Measurements from ENCODE around the gene ALDH1L1. TPM values are rescaled to one million over a fixed set of nuclear protein-coding genes. Genes with fewer than 3 reads are reported as not detected.

Gene ALDH1L1
- total RNA-seq, 2 donors from 2014 or later: 0.24 to 0.26 TPM

- H3K9me3 Mint-ChIP-seq: no peaks in the 10 kb centered on the region
- no peaks in the 10 kb centered on the region for H3K4me1 Mint-ChIP-seq
- H3K27ac Mint-ChIP-seq: no peak overlapping the region
- H3K27me3 Mint-ChIP-seq: peaks cover 10% of the 10 kb centered on the region
- no peak for ATAC-seq (replicated peaks)
- no peaks in the 10 kb centered on the region for H3K36me3 Mint-ChIP-seq (ENCODE audit: low read depth)
- H3K4me3 Mint-ChIP-seq: no peak overlapping the region
These were observed 63.9 kb downstream of the ALDH1L1 start for GRCh38 chr3:126116526-126116925.

- Mint-ChIP-seq H3K4me3 (no peak overlapping the region), H3K27me3 (peaks cover 10% of the 10 kb centered on the region), H3K36me3 (ENCODE audit: low read depth) (no peaks in the 10 kb centered on the region), H3K4me1 (no peaks in the 10 kb centered on the region), H3K27ac (no peak overlapping the region), H3K9me3 (no peaks in the 10 kb centered on the region)
- no peak for ATAC-seq (replicated peaks)
These were observed 65.7 kb downstream of the ALDH1L1 start for GRCh38 chr3:126114443-126115386.

- Mint-ChIP-seq H3K36me3 (ENCODE audit: low read depth) (no peaks in the 10 kb centered on the region), H3K4me1 (no peaks in the 10 kb centered on the region), H3K27me3 (peaks cover 3% of the 10 kb centered on the region), H3K27ac (no peak overlapping the region), H3K9me3 (no peaks in the 10 kb centered on the region), H3K4me3 (no peak overlapping the region)
- ATAC-seq (replicated peaks): peak; percentile 31
These were observed 66.5 kb downstream of the ALDH1L1 start for GRCh38 chr3:126113733-126114442.

DNA sequence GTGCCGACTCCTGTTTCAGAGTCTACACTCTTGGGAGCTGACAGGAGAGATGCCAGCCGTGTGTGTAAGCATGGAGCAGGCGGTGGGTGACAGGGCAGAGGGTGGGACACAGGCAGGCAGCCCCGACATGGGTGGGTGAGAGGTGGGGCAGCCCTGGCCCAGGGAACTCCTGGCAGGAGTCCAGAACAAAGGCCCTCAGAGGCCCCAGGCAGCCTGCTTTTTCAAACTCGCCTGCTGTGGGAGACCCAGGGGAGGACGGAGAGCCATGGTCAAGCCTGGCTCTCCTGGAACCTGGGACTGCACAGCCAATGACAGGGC lies 67.2 kb downstream of the ALDH1L1 start:
- H3K27ac Mint-ChIP-seq: no peak overlapping the region
- no peak overlapping the region for H3K4me3 Mint-ChIP-seq
- H3K9me3 Mint-ChIP-seq: no peaks in the 10 kb centered on the region
- H3K27me3 Mint-ChIP-seq: no peaks in the 10 kb centered on the region
- no peaks in the 10 kb centered on the region for H3K4me1 Mint-ChIP-seq
- ATAC-seq (replicated peaks): no peak
- no peaks in the 10 kb centered on the region for H3K36me3 Mint-ChIP-seq (ENCODE audit: low read depth)

DNA sequence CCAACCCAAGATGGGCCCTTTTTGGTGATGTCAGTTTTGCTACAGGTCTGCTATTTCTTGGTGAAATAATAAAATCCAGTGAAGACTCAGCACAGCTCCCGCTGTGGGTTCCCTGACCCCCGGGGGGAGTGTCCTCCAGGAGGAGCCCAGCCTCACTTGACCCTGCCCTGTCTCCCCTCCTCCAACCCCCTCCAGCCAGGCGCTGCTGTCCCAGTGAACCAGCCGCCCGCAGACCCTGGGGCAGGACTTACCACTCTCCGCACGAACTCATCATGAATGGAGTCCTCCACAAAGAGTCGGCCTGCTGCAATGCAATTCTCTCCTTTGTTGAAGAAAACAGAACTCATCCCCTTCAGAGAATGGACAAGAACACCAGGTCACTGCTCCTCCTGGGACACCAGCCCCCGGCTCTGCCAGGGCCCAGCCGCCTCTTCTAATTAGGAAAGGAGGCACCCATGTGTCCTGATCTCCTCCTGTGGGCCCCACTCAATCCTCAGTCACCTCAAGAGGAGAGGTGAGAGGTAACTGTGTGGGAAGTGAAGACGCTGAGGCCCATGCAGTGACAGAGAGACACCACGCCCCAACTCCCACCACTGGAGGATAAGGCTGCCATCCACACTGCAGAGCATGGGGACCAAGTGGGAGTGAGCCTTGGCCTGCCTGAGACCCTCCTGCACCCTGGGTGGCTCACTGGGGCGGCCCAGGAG lies 67.7 kb downstream of the ALDH1L1 start:
- Mint-ChIP-seq H3K4me3 (no peak overlapping the region), H3K4me1 (no peaks in the 10 kb centered on the region), H3K9me3 (no peaks in the 10 kb centered on the region), H3K27ac (no peak overlapping the region), H3K27me3 (no peaks in the 10 kb centered on the region), H3K36me3 (ENCODE audit: low read depth) (no peaks in the 10 kb centered on the region)
- ATAC-seq (replicated peaks): no peak

DNA sequence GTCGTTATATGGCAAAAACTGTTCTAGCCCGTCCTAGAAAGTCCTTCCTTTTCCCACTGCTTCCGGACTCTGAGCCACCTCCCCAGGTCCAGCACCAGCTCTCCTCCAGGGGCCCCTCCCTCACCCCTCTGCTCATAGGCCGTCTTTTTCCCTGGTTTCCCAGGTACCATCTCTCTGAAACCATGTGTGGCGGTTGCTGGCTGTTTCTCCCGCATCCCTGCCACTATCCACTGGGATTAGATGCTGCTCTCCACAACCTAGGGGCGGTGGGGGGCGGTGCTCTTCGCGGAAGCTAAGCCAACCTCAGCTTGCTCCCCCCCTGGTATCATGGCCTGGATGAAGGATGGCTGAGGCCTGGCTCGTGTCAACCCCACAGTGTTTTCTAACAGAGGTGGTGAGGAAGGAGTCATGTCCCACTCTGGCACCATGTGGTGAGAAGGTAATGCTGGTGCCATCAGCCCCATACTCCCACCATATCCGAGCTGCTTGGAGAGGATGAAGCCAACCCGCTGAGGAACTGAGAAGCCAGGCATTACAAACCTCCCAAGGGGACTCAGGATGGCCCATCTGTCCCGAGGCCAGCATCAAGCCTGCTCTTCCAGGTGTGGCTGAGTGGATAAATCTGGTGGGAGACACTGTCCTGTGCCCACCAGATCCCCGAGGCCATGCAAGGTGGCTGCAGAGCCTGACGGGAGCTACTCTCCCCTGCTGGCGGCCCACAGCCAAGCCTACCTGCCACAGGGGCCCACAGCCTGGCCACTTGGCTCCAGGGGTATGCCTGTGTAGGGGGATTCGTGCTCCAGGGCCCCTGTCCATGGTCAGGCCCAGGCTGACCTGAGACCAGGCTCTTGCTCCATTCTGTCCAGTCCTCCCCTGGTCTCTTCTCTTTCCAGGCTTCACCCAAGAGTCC lies 68.6 kb downstream of the ALDH1L1 start:
- no peaks in the 10 kb centered on the region for H3K27me3 Mint-ChIP-seq
- ATAC-seq (replicated peaks): no peak
- H3K9me3 Mint-ChIP-seq: no peaks in the 10 kb centered on the region
- H3K27ac Mint-ChIP-seq: no peak overlapping the region
- no peak overlapping the region for H3K4me3 Mint-ChIP-seq
- no peaks in the 10 kb centered on the region for H3K36me3 Mint-ChIP-seq (ENCODE audit: low read depth)
- no peaks in the 10 kb centered on the region for H3K4me1 Mint-ChIP-seq

GRCh38 chr3:126111126-126111551 lies 69.2 kb downstream of the ALDH1L1 start:
- Mint-ChIP-seq H3K27ac (no peak overlapping the region), H3K9me3 (no peaks in the 10 kb centered on the region), H3K27me3 (no peaks in the 10 kb centered on the region), H3K4me3 (no peak overlapping the region), H3K4me1 (no peaks in the 10 kb centered on the region), H3K36me3 (ENCODE audit: low read depth) (no peaks in the 10 kb centered on the region)
- ATAC-seq (replicated peaks): no peak

- Mint-ChIP-seq H3K9me3 (no peaks in the 10 kb centered on the region), H3K27me3 (no peaks in the 10 kb centered on the region), H3K27ac (no peak overlapping the region), H3K4me3 (no peak overlapping the region), H3K36me3 (ENCODE audit: low read depth) (no peaks in the 10 kb centered on the region), H3K4me1 (no peaks in the 10 kb centered on the region)
- no peak for ATAC-seq (replicated peaks)
These were observed 69.8 kb downstream of the ALDH1L1 start for GRCh38 chr3:126110431-126111125.

- H3K9me3 Mint-ChIP-seq: no peaks in the 10 kb centered on the region
- H3K27me3 Mint-ChIP-seq: no peaks in the 10 kb centered on the region
- ATAC-seq (replicated peaks): no peak
- no peak overlapping the region for H3K27ac Mint-ChIP-seq
- H3K4me1 Mint-ChIP-seq: no peaks in the 10 kb centered on the region
- no peaks in the 10 kb centered on the region for H3K36me3 Mint-ChIP-seq (ENCODE audit: low read depth)
- H3K4me3 Mint-ChIP-seq: no peak overlapping the region
These were observed 70.5 kb downstream of the ALDH1L1 start for GRCh38 chr3:126109880-126110235.

- H3K27ac Mint-ChIP-seq: no peak overlapping the region
- no peaks in the 10 kb centered on the region for H3K36me3 Mint-ChIP-seq (ENCODE audit: low read depth)
- no peak overlapping the region for H3K4me3 Mint-ChIP-seq
- ATAC-seq (replicated peaks): no peak
- H3K4me1 Mint-ChIP-seq: no peaks in the 10 kb centered on the region
- no peaks in the 10 kb centered on the region for H3K27me3 Mint-ChIP-seq
- no peaks in the 10 kb centered on the region for H3K9me3 Mint-ChIP-seq
These were observed 71.1 kb downstream of the ALDH1L1 start for GRCh38 chr3:126109146-126109879.

DNA sequence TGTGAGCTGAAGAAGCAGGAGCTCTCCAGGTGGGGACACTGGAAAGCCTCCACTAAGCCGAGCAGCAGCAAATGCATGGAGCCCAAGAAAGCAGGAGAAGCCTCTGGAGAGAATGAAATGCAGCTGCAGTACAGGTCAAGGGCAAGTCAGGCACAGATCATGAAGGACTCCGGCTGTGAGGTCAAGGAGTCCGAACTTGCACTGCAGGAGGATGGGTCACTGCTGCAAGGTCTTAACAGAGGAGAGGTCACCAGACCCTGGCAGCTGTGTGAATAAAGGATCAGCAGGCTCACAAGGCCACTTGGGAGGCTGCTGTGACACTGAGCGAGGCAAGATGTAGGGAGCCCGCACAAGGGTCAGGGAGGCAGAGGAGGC lies 71.7 kb downstream of the ALDH1L1 start:
- H3K27ac Mint-ChIP-seq: no peak overlapping the region

DNA sequence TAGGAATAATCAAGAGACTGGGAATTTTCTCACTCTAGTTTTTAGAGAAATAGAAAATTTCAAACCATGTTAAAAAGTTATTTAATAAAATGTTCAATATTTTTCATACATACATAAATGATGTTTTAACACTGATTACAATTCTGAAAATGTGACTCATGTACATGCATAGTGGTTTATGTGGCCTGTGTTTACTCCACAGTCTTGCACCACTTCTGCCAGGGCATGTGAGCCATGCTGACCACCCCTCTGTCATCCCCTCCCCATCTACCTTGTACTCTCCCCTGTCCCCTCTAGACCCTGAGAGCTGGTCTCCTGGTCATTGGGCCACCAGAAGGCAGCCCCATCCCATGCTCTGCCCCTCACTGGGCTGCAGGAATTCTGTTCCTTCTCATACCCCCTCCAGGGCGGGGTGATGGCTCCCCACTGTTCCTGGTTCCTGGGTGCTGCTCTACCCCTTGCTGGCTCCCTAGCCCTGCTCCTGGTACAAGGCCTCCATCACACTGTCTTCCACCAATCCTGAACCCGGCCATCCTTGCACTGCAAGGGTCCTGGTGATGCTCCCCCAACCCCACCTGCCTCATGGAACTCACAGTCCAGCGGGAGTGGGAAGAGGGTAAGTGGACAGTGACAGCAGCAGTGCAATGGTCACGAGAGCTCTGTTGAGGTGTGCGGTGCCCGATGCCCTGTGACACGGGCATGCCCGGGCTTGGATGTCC lies 72.3 kb downstream of the ALDH1L1 start:
- no peaks in the 10 kb centered on the region for H3K4me1 Mint-ChIP-seq
- no peaks in the 10 kb centered on the region for H3K9me3 Mint-ChIP-seq
- H3K4me3 Mint-ChIP-seq: no peak overlapping the region
- no peaks in the 10 kb centered on the region for H3K36me3 Mint-ChIP-seq (ENCODE audit: low read depth)
- ATAC-seq (replicated peaks): peak; percentile 42
- H3K27me3 Mint-ChIP-seq: no peaks in the 10 kb centered on the region
- no peak overlapping the region for H3K27ac Mint-ChIP-seq

More for the DNA sequence above, 71.7 kb downstream of the ALDH1L1 start:
- ATAC-seq (replicated peaks): no peak
- Mint-ChIP-seq H3K36me3 (ENCODE audit: low read depth) (no peaks in the 10 kb centered on the region), H3K4me1 (no peaks in the 10 kb centered on the region), H3K4me3 (no peak overlapping the region), H3K9me3 (no peaks in the 10 kb centered on the region), H3K27me3 (no peaks in the 10 kb centered on the region)
